OCI-M2 (cell line): Measurements from ENCODE around the gene TCF7L2.

Source experiments
- DNase-seq: peaks from one replicate; lab custom pipeline; 2025; ENCODE audit not compliant: unreplicated experiment; lab: John Stamatoyannopoulos, UW

Gene TCF7L2

DNA sequence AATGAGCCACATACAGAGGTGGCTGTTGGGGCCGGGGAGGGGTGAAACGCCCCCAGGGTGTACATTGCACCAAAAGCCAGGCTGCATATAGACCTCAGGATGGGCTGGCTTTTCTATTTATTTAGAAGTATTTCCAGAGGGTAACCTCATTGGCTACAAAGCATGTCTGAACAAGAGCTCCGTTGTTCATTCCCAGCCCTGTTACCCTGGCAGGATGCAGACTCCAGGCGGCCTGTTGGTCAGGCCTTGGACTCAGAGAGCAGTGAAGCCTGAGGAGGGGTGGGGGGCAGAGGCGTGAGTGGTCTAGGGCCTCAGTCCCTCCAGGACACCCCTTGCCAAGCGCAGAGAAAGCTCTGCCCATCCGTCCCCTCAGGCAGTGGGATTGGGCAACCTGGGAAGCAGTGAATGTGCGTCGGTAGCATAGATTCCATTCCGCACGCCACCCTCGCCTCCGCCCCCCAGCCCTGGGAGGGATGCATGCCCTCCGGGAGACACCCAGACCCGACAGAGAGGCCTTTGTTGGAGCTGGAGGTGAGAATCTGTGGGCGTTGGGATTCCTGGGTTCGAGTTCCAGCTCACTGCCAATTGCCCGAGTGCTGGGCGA is 41.9 kb downstream of the TCF7L2 start:
- DNase-seq = no peak

GRCh38 chr10:112996462-112996861 is 46.4 kb downstream of the TCF7L2 start:
- DNase-seq = no peak

DNA sequence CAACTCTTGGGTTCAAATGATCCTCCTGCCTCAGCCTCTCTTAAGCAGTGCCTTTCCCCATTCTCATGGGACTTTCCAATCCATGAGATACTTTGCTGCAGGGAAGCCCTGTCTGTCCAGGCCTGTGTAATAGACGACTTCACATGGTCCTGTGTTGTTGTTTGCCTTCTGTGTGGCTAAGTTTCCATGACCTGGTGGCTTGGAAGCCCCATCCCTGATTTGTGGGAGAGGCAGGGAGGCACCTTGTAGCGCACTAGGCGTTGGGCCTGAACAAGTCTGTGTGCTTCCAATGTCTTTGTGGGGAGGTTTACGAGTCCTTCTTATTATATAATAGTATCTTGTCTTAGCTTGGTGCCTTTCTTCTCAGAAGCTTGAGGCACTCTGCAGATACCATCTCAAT is 49.1 kb downstream of the TCF7L2 start:
- DNase-seq = no peak

GRCh38 chr10:113000442-113000841 is 50.4 kb downstream of the TCF7L2 start:
- DNase-seq = no peak

- no peak for DNase-seq
Observed at GRCh38 chr10:113000876-113001598, 51.0 kb downstream of the TCF7L2 start.

DNA sequence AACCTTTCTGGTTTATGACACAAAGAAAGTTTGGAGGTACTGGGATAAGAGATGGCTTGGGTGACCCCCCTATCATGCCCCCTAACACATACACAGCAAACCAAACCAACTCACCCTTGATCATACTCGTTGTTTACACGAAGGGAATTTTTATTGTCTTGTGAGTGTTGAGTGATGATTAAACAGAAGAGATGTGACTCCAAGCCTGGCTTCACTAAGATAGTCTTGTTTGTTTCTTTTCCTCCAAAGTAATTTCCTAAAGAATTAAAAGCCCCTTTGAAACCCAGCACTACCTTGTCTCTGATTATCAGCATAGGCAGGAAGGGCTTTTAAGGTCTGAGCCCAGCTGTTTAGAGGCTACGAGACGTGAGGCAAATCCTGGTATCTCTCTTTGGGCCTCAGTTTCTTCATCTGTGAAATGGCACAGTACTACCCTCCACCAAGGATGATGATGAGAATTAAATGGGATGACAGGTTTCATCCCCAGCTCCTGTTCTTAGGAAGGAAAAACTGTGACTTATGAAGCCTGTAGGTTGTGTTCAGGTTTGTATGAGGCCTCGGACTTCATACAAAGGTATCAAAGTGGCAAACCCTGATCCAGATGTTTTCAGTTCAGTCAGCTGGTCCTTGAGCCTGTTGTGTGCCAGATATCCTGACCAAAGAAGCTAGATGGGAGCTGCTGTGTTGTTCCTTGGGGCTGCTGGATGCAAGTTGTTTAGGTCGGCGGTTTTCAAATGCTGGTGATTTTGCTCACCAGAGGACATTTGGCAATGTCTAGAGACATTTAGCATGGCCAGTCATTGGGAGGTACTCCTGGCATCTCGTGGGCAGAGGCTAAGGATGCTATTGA is 51.8 kb downstream of the TCF7L2 start:
- no peak for DNase-seq

DNA sequence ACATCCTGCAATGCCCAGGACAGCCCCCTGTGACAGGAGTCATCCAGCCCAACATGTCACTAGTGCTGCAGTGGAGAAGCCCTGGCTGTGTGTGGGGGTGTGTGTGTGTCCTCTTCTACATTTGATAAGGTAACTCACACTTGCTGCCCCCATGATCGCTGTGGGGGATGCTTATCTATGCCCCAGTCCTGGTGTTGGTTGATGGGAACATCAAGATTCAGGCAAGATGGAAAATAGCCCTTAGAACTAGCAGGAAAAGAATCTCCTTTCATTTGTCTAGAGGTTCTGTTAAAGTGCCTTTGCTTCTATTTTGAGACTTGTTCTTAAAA is 52.4 kb downstream of the TCF7L2 start:
- no peak for DNase-seq

DNA sequence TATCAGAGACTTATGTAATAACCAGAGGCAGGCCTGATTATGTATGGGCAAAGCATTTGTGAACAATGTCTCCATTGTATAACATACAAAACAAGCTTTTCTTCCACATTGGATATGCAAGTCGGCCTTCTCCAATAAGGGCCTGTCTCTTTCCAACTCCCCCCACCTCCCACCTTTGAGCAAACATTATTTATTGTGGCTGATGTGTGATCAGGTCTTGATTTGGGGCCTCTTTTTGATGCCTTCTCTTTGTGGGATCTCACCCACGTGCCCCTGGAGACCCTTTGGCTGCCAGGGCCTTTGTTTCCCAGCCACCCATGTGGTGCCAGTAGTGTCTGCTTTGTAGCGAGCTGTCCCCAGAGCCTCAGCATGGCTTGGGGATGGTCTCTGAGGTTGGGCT is 53.0 kb downstream of the TCF7L2 start:
- DNase-seq = no peak

- DNase-seq = no peak
Observed at GRCh38 chr10:113004069-113004618, 54.1 kb downstream of the TCF7L2 start.

DNA sequence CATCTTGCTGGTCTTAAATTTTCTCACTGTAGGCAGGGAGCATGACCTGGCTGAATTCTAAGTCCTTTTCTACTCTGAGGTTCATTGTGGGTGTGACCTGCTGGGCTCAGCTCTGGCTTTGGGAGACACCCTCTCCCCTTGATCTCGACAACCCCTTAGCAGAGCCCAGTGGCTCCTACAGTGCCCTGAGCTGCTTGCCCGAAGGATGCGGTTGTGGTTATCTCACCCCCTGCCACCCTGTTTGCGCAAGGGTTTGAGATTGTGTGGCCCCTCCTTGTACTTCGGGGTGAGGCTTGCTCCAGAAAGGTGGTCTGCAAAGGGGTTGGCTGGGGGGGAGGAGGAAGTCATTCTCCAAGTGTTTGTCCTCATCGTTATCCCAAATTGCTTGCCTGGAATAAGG is 55.3 kb downstream of the TCF7L2 start:
- no peak for DNase-seq

DNA sequence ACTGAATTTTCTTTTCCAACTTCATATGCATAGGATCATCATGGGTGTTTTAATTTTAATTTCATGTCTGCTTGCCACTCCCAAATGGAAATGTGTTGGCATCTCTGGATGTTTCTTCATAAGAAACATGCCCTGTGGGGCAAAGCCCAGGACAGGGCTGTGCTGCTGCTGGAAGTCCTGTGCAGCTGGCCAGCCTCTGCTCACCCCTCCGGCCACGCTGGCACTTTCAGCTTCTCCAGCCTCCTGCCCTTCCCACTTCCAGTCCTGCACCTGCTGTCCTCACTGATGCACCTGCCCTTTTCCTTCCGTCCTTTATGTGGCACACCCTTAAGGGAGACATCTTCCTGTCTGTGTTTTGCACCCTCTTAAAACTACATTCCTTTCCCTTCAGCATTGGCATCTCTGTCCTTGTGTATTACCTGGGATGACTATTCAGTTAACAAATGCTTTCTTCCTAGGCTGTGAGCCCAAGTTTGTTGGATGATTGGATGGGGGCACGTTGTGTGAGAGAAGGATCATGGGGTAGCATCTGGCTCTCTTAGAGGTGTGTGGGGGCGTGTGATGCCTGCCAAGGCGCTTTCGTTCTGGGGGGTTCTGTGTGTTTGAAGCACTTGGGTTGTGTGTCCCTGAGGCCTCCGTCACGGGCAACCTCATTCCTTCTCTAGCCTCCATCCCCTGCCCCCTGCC is 56.8 kb downstream of the TCF7L2 start:
- no peak for DNase-seq

DNA sequence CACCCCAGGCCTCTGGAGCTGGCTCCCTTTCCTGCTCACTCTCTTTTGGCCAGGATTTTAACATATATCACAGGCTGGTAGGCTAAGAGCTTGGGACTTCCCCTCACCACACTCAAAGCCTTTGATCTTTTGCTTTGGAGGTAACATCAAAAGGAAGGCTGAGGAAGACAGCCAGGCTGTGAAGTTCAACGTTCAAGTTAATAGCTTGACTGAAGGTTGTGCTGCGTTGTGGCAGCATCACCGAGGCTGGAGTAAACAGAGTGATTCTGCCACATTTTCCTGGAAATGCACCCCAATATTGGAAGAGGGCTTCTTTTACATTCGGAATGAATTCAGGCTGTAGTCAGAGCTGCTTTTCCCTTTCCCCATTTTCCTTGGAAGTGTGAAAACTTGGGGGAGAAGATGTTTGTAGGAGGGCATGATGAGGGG is 57.3 kb downstream of the TCF7L2 start:
- no peak for DNase-seq

- DNase-seq = no peak
Observed at GRCh38 chr10:113007821-113008220, 57.8 kb downstream of the TCF7L2 start.

GRCh38 chr10:113011592-113012374 is 61.7 kb downstream of the TCF7L2 start:
- no peak for DNase-seq

GRCh38 chr10:113015201-113015600 is 65.2 kb downstream of the TCF7L2 start:
- no peak for DNase-seq

- DNase-seq = no peak
Observed at GRCh38 chr10:113017376-113017775, 67.3 kb downstream of the TCF7L2 start.

GRCh38 chr10:113018034-113018433 is 68.0 kb downstream of the TCF7L2 start:
- DNase-seq = no peak

DNA sequence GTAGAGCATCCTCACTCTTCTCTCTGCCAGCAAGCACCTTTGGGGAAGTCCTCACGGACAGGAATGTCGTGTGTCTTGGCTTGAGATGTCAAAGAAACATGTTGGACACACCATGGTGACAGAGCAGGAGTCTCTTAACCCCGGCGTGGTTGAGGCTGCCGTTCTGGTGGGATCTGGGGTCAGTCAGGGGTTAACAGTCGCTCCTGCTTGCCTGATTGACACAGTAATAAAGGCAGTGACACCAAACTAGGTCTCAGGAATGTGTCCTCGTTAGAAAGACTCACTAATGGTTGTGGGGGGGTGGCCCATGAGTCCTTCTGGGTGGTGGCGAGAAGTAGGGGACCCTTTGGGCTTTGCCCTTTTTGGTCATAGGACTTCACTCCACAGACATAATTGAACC is 69.0 kb downstream of the TCF7L2 start:
- no peak for DNase-seq

- no peak for DNase-seq
Observed at GRCh38 chr10:113019692-113020474, 69.8 kb downstream of the TCF7L2 start.

DNA sequence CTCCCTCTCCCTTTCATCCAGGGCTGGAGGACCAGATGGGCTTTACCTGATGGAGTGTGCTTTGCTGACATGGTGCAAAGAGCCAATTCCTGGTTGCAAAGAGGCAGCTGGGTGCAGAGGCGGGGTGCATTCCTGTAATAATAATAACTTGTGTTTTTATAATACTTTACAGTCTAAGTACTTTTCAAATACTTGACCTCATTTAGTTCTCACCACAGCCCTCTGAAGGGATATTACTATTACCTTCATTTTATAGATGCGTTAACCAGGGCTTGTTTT is 70.4 kb downstream of the TCF7L2 start:
- DNase-seq = no peak
